ENCODE measurements around the gene TRAPPC6A.

- TF ChIP-seq ATF3 (CRISPR knock-in tag; conservative IDR thresholded peaks at IDR 0.05) = no peak
- no peak for TF ChIP-seq IRF1 (CRISPR knock-in tag; IDR thresholded peaks at IDR 0.05)
- TF ChIP-seq MAX (CRISPR knock-in tag; IDR thresholded peaks at IDR 0.05) = no peak
- no peak for TF ChIP-seq HMGA2 (CRISPR knock-in tag; IDR thresholded peaks at IDR 0.05)
- no peak for TF ChIP-seq ZNF263 (CRISPR knock-in tag; IDR thresholded peaks at IDR 0.05; ENCODE audit: low read depth)
- TF ChIP-seq CTCF (IDR thresholded peaks at IDR 0.05) = no peak
- TF ChIP-seq ATF1 (CRISPR knock-in tag; IDR thresholded peaks at IDR 0.05) = no peak
- TF ChIP-seq PRRX2 (CRISPR knock-in tag; IDR thresholded peaks at IDR 0.05) = no peak
- no peak for TF ChIP-seq PREB (CRISPR knock-in tag; IDR thresholded peaks at IDR 0.05; ENCODE audit: borderline replicate concordance)
- TF ChIP-seq FOXJ3 (CRISPR knock-in tag; IDR thresholded peaks at IDR 0.05; ENCODE audit: borderline replicate concordance) = no peak
Measured at GRCh38 chr19:45182758-45183157, 4.7 kb upstream of the TRAPPC6A start.
